ENCODE data around the gene SMARCD1.

SMARCD1 gene

GRCh38 chr12:50056639-50056976 is 28.5 kb upstream of the SMARCD1 start:
- in situ Hi-C loops (cut with MboI; ENCODE audit: low sequenced_read_pairs) = loop anchor here (10.0 kb wide), 1 partner anchor 82 kb away; the partner anchor contains the start of gene AQP6

GRCh38 chr12:50057000-50057841 is 27.9 kb upstream of the SMARCD1 start, which contains the start of gene ASIC1:
Gene ASIC1, plus strand, starts transcription at chr12:50057596. Its CDS starts 1,171 bp downstream, at chr12:50058767.
- in situ Hi-C loops (cut with MboI; ENCODE audit: low sequenced_read_pairs) = loop anchor here (10.0 kb wide), 1 partner anchor 82 kb away; the partner anchor contains the start of gene AQP6

- in situ Hi-C loops (cut with MboI; ENCODE audit: low sequenced_read_pairs) = loop anchor here (10.0 kb wide), 1 partner anchor 83 kb away; the partner anchor contains the start of gene AQP6
These were observed 27.1 kb upstream of the SMARCD1 start for GRCh38 chr12:50057896-50058670.

DNA sequence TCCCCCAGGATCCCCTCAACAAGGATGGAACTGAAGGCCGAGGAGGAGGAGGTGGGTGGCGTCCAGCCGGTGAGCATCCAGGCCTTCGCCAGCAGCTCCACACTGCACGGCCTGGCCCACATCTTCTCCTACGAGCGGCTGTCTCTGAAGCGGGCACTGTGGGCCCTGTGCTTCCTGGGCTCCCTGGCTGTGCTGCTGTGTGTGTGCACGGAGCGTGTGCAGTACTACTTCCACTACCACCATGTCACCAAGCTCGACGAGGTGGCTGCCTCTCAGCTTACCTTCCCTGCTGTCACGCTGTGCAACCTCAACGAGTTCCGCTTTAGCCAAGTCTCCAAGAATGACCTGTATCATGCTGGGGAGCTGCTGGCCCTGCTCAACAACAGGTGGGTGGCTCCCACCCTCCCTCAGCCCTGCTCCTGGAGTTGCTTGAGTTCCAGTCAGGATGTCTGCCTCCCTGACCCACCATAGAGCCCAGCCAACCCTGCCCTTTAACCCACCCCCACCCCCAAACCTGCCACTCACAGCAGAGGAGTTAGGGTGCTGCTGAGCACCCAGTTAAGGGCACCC is 26.3 kb upstream of the SMARCD1 start:
- in situ Hi-C loops (cut with MboI; ENCODE audit: low sequenced_read_pairs) = loop anchor here (10.0 kb wide), 1 partner anchor 84 kb away; the partner anchor contains the start of gene AQP6

GRCh38 chr12:50059440-50060119 is 25.6 kb upstream of the SMARCD1 start:
- in situ Hi-C loops (cut with MboI; ENCODE audit: low sequenced_read_pairs) = loop anchor here (10.0 kb wide), 1 partner anchor 85 kb away; the partner anchor contains the start of gene AQP6

DNA sequence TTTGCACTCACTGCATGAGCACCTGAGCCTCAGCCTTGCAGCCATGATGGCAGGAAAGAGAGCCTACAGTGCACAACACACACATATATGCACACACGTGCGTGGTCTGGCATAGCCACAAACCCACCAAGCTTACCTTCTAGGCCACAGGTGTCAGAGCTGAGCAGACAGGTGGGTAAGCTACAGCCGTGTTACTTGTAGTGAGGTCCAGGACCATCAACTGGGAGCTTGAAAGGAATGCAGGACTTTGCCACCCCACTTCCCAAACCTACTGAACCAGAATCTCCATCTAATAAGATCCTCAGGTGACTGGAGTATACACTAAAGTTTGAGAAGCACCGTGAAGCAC is 25.0 kb upstream of the SMARCD1 start:
- in situ Hi-C loops (cut with MboI; ENCODE audit: low sequenced_read_pairs) = no loop called here

DNA sequence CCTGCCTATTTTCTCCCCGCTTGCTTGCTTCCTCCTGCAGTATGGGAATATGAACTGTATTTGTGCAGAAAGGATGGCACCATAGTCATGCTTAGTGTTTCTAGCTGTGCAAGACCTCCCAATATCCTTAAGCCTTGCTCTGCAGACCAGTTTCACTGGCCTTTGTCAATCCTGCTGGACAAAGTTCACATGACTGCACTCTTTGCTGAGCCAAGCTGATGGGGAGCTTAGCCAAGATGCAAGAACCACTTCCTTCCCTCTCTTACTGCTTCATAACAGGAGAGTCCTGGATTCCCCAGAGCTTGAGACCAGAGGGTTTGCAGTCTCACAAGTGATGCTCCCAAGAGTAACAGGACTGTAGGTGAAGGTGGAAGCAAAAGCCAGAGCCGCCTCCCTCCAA is 24.0 kb upstream of the SMARCD1 start:
- in situ Hi-C loops (cut with MboI; ENCODE audit: low sequenced_read_pairs) = no loop called here

- in situ Hi-C loops (cut with MboI; ENCODE audit: low sequenced_read_pairs) = no loop called here
These were observed 23.0 kb upstream of the SMARCD1 start for GRCh38 chr12:50061946-50062686.

DNA sequence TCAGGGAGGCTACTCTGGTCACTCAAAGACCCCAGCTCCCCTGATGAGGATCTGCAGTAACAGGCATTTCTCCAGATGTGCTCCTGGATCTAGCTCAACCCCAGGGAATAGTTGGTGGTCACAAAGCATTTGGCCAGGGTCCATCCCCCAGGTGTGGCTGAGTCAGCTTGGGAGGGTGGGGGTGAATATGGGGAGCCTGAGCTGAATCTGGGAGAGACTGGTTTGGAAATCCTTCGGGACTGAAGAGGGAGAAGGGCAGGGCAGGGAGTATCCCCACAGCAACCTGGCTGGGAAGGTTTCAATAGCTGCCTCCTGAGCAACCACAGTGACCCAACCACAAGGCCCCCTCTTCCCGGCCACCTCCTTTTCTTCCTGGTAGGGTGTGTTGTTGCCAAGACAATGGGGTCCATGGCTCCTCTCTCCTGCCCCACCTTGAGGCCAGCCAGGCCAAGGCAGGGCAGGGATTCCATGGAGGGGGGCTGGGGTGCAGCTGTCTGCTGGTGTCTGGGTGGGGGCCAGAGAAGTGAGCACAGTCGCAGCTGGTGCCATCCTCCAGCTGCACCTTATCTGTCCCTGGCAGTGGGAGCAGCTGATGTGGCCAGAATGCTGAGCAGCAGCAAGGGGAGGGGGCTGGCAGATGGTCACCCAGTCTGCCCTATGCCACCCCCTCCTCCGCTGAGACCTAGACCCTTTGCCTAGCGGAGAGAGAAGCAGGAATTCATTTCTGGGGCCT is 22.2 kb upstream of the SMARCD1 start:
- in situ Hi-C loops (cut with MboI; ENCODE audit: low sequenced_read_pairs) = no loop called here

- in situ Hi-C loops (cut with MboI; ENCODE audit: low sequenced_read_pairs) = no loop called here
These were observed 19.3 kb upstream of the SMARCD1 start for GRCh38 chr12:50065726-50066310.

GRCh38 chr12:50066402-50066801 is 18.7 kb upstream of the SMARCD1 start:
- in situ Hi-C loops (cut with MboI; ENCODE audit: low sequenced_read_pairs) = no loop called here

GRCh38 chr12:50069069-50069468 is 16.1 kb upstream of the SMARCD1 start:
- in situ Hi-C loops (cut with MboI; ENCODE audit: low sequenced_read_pairs) = no loop called here

- in situ Hi-C loops (cut with MboI; ENCODE audit: low sequenced_read_pairs) = no loop called here
These were observed 15.6 kb upstream of the SMARCD1 start for GRCh38 chr12:50069539-50069938.

GRCh38 chr12:50070314-50071060 is 14.7 kb upstream of the SMARCD1 start:
- in situ Hi-C loops (cut with MboI; ENCODE audit: low sequenced_read_pairs) = no loop called here

DNA sequence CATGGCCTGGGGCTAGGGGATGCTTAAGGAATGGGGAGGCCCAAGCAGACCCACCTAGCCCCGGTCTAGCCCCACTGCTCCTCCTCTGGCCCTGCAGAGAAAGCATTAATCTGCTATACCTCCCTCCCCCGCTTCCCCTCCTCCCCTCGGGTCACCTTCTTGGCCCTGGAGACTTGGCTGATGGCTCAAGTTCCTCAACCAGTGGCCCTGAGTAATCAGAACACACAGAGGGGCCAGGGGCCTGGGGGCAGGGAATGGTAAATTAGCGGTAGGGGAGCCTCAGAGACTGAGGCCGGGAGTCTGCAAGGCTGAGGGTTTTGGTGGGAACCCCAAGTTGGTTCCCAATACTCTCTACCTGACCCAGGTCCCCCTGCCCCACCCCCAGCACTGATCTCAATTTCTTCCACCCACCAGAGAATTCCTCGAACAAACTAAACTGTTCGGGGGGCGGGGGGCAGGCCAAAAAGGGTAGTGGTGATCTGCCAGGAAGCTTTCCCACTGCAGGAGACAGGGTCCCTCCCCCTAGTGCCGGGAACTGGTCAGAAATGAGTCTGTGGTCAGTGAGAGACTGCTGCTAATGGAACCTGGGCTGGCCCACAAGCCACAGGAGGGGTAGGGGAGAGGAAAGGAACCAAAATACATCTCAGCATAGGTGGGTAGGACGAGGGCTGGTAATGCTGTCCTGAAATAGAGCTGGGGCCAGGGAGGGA is 12.8 kb upstream of the SMARCD1 start:
- in situ Hi-C loops (cut with MboI; ENCODE audit: low sequenced_read_pairs) = no loop called here

GRCh38 chr12:50073206-50073605 is 11.9 kb upstream of the SMARCD1 start:
- in situ Hi-C loops (cut with MboI; ENCODE audit: low sequenced_read_pairs) = no loop called here

- in situ Hi-C loops (cut with MboI; ENCODE audit: low sequenced_read_pairs) = no loop called here
These were observed 11.4 kb upstream of the SMARCD1 start for GRCh38 chr12:50073712-50074111.
